GM19467 (cell line): ENCODE measurements around the gene DCTPP1.
"Not testable (repeated sequence)": the region's sequence is repeated elsewhere in the genome, so short reads cannot be mapped to it uniquely, and the experiment has no call there.

Experiments
- ATAC-seq: cut with Tn5 transposase; IDR thresholded peaks from one replicate; pipeline ENCODE4 v1.9.1; 2021; ENCODE audit warnings: mild to moderate bottlenecking, moderate library complexity; ENCODE audit not compliant: unreplicated experiment

The DCTPP1 gene

DNA sequence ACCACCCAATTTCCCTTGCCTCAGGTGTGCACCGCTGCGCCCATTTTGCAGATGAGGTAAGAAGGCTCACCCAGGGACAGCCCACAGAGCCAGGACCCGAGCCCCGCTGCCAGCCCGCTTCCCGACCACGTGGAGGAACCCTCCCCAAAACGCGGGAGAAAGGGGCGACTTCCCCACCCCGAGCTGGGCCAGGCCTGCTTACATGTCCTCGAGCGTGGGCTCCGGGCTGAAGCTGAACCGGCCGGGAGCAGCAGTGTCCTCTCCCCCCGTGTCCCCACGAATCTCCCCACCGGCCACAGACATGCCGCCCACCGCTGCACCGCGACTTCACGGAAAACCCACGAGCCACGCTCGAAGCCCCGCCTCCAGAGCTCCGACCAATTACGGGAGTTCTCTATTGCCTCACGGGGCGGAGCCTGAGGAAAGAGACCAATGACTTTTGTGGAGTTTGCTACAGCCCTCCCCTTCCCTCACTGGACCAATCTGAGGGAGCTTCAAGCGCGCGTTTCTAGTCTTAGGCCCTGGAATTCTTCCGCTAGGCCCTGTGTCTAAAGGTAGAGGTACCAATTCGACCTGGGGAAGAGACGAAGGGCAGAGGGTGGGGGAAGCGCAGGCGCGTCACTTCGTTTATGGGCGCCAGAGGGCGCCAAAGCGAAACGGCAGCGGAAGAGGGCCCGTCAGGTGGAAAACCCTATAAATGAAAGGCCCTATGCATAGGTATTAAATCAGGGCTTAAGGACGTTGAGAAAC lies at the start of gene DCTPP1:
TSS of gene DCTPP1 (minus strand) at position 353 of the 750 bp plus-strand sequence. CDS start at position 303, 50 bp downstream.
- ATAC-seq = peak; percentile 94

DNA sequence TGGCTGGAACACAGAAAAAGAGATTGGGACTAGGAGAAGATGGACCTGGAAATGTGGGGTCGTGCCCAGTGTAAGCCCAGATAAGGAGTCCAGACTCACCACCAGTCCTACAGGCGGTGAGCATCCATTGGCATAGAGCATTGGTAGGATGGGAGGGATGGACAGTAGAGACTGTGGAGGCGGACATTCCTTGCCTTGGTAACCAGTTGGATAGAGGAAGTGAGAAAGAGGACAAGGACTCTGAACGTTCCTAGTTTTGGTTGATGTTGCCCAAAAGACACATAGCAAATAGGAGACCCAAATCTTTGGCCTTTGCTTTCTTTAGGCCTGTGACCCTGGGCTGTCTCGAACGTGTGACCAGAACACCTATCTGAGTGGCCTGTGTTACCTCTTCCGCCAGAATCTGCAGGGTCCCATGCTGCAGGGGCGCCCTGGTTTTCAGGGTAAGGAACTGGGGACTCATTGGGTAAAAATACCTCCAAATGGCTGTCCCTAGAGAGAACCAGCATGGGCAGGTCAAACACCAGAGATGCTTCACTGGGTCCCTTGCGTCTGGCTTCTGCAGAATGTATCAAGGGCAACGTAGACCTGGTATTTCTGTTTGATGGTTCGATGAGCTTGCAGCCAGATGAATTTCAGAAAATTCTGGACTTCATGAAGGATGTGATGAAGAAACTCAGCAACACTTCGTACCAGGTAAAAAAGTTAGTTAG lies 49.1 kb upstream of the DCTPP1 start:
- no peak for ATAC-seq

DNA sequence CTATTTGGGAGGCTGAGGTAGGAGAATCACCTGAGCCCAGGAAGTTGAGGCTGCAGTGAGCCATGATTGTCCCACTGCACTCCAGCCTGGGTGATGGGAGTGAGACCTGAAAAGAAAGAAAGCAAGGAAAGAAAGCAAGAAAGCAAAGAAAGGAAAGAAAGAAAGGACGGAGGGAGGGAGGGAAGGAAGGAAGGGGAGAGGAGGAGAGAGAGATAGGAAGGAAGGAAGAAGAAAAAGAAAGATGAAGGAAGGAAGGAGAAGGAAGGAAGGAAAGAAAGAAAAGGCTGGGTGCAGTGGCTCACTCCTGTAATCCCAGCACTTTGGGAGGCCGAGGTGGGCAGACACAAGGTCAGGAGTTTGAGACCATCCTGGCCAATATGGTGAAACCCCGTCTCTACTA lies 47.9 kb upstream of the DCTPP1 start:
- not testable (repeated sequence) for ATAC-seq

DNA sequence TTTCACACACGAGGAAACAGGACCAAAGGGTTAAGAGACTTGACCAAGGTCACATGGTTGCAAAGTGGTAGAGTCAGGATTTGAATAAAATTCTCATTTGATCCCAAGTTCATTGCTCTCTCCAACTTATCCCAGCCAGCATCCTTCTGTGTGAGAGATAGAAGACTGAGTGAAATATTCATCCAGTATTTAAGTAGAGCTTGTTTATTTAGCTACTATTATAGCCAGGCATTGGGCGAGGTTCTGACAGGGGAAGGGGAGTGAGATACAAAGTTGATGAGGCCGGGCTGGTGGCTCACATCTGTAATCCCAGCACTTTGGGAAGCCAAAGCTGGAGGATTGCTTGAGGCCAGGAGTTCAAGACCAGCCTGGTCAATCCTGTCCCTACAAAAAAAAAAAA lies 47.2 kb upstream of the DCTPP1 start:
- no peak for ATAC-seq

DNA sequence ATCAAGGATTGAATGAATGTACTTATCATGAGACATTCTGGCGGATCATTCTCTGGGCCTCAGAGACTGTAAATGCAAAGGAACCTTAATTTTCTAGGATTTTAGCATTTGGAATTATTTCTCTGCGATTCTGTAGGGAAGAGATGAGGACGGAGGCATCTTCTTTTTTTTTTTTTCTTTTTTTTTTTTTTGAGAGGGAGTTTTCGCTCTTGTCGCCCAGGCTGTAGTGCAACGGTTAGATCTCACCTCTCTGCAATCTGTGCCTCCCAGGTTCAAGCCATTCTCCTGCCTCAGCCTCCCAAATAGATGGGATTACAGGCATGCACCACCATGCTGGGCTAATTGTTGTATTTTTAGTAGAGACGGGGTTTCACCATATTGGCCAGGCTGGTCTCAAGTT lies 44.9 kb upstream of the DCTPP1 start:
- ATAC-seq = no peak

DNA sequence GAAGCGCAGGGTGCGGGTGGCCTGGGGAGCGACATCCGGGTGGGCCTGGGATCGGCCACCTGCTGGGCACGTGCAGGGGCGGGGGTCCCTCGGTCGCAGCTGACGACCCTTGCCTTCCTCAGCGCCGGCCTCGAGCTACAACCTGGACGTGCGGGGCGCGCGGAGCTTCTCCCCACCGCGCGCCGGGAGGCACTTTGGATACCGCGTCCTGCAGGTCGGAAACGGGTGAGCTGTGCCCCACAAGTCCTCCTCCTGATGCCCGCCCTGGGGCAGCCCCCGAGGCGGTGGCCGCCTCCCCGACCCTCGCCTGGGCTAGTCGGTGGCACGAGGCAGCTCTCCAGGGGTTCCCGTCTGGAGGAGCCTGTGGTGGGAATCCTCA lies 44.2 kb upstream of the DCTPP1 start:
- ATAC-seq = no peak

DNA sequence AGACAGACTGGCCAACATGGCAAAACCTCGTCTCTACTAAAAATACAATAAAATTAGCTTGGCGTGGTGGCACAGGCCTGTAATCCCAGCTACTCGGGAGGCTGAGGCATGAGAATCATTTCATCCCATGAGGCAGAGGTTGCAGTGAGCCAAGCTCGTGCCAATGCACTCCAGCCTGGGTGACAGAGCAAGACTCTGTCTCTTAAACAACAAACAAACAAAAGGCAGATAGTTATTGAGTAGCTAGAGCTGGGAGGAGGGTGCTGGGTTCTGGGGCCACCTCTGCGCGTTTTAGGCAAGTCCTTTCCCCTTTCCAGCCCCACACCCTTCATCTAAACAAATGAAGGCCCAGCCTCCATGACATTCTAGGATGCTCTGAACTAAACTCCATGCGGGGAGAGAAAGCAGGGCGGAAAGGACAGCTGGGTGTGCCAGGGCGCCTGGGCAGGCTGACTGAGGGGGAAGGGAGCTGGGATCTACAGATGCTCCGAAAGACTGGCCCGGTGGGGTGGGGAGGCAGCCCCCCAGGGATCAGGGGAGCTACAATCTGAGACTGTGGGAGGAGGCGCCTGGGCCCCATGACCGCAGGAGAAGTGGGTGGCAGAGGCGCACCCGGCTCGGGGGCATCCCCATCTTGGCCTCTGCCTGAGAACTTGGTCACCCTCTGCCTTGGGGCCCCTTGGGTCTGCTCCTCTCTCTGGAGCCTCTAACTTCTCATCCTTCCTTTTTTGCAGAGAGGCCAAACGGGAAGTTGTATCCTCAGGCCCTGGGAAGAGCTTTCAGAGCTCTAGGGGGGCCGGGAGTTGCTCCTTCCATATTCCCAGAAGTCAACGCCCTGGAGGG lies 43.6 kb upstream of the DCTPP1 start:
- no peak for ATAC-seq

DNA sequence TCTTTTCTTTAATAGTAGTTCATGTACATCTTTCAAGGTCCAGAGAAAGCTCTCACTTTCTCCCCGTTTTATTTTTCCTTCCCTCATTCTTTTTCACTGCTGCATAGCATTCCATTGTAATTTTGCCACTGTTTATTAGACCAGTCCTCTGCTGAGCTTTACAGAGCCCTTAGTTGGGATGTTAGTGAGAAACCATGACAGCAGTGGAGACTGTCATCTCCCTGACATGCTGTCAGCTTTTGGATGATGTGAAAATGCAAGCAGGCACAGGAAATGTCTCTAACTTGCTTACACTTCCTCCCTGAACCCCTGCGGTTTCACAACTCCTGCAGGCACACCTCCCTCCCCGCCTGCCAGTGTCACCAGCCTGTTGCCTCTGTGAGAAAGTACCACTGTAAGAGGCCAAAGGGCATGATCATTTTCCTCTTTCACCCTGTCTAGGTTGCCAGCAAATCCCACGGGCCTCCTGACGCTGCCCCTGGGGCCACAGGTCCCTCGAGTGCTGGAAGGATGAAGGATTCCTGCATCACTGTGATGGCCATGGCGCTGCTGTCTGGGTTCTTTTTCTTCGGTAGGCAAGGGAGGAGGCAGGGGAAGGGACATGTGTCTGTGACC lies 42.6 kb upstream of the DCTPP1 start, which contains the start of gene ITGAL:
TSS of gene ITGAL (plus strand) at position 415 of the 615 bp plus-strand sequence. CDS start at position 511, 96 bp downstream.
- ATAC-seq = peak; percentile 52

DNA sequence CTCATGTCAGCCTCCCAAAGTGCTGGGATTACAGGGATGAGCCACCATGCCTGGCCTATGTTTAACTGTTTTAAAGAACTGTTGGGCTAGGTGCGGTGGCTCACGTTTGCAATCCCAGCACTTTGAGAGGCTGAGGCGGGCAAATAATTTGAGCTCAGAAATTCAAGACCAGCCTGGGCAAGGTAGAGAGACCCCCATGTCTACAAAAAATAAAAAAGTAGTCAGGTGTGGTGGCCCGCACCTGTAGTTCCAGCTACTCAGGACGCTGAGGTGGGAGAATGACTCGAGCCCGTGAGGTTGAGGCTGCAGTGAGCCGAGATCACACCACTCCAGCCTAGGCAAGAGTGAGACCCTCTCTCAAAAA lies 40.8 kb upstream of the DCTPP1 start:
- no peak for ATAC-seq

DNA sequence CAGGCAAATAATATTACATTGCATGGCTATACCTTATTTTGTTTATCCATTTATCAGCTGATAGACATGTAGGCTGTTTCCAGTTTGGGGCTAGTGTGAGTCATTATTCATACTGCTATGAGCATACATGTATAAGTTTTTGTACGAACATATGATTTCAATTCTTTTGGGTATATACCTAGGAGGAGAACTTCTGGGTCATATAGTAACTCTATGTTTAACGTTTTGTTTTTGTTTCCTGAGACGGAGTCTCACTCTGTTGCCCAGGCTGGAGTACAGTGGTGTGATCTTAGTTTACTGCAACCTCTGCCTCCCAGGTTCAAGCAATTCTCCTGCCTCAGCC lies 40.3 kb upstream of the DCTPP1 start:
- ATAC-seq = no peak

DNA sequence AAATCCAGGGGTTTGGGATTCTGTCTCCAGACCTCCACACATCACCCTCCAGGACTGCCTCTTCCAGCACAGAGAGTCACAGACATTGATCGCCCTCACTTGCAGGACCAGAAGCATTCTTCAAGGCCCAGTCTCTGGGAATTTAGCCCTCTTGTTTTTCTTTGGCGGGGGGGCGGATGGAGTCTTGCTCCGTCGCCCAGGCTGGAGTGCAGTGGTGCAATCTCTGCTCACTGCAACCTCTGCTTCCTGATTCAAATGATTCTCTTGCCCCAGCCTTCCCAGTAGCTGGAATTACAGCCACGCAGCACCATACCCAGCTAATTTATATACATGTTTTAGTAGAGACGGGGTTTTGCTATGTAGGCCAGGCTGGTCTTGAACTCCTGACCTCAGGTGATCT lies 34.2 kb upstream of the DCTPP1 start:
- no peak for ATAC-seq

DNA sequence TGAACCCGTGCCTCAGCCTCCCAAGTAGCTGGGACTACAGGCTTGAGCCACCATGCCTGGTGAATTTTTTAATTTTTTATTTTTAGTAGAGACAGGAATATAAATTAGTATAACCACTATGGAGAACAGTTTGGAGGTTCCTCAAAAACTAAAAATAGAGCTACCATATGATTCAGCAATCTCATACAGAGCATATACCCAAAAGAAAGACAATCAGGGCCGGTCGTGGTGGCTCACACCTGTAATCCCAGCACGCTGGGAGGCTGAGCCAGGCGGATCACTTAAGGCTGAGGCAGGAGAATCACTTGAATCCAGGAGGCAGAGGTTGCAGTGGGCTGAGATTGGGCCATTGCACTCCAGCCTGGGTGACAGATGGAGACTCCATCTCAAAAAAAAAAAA lies 31.6 kb upstream of the DCTPP1 start:
- not testable (repeated sequence) for ATAC-seq

DNA sequence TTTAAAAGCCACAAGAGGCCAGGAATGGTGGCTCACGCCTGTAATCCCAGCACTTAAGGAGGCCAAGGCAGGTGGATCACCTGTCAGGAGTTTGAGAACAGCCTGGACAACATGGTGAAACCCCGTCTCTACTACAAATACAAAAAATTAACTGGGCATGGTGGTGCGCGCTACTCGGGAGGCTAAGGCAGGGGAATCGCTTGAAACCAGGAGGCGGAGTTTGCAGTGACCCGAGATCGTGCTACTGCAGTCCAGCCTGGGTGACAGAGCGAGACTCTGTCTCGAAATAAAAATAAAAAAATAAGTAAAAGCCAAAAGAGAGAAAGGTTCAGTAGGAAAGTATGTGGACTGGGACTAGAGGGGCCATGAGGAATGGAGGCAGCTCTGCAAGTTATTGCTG lies 29.6 kb upstream of the DCTPP1 start:
- no peak for ATAC-seq

DNA sequence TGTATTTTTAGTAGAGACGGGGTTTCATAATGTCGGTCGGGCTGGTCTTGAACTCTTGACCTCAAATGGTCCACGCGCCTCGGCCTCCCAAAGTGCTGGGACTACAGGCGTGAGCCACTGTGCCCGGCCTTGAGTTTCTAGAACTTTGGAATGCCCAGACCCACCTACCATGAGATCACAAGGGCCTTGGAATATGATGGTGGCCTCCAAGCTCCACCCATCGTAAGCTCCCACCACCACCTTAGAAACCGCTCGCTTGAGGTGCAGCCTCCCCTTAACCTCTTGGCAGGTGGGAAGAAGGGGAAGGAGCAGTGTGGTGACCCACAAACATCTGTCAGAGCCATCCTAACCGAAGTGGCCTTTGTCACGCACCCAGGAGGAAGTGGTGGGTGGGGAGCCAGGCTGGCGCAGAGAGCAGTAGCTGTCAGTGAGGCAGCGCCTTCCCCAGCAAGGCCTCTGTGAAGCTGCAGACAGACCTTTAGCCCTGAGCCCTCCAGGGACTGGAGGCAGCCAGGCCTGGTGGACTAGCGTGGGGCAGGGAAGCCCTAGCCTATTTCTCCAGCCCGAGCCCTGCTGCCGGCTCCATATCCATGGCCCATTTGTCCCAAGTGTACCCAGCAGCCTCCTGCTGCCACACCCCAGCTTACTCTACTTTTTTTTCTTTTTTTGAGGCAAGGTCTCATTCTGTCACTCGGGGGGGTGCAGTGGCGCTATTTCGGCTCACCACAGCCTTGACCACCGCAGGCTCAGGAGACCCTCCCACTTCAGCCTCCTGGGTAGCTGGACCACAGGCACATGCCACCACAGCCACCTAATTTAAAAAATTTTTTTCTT lies 28.9 kb upstream of the DCTPP1 start:
- ATAC-seq = peak; percentile 74

DNA sequence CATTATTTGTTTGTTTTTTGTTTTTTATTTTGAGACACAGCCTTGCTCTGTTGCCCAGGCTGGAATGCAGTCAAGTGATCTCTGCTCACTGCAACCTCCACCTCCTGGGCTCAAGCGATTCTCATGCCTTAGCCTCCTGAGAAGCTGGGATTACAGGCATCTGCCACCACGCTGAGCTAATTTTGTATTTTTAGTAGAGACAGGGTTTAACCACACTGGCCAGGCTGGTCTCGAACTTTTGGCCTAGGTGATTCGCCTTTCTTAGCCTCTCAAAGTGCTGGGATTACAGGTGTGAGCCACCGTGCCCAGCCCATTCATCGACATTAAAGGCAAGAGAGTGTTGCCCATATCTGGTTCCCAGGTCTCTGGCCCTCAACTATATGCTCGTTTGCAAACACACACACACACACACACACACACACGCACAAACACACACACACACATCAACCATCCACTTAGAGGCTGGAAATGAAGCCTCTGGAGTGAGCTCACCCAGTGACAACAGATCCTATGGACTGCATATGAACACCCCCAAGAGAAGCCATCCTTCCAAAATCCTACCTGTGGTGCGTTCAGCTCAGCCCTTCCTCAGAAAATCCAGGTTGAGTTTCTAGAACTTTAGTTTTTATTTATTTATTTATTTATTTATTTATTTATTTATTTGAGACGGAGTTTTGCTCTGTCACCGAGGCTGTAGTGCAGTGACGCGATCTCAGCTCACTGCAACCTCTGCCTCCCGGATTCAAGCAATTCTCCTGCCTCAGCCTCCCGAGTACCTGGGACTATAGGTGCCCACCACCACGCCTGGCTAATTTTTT lies 28.1 kb upstream of the DCTPP1 start:
- ATAC-seq = no peak

DNA sequence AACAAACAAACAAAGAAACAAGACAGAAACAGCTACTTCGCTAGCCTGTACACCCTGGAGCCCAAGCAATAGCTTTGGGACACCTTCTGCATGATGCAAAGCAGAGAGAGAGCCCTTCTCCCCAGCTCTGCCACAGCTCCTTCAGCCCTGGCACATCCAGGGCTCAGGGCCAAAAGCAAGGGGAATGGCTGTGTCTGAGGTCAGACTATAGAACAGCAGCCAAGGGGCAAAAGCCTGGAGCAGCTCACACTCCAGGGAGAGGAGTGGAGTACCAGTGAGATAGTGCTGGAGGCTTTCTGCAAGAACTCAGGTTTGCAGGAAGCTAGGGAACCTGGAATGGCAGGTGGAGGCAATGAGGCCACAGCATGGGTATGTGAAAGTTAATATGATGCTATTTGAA lies 27.4 kb upstream of the DCTPP1 start:
- ATAC-seq = no peak

DNA sequence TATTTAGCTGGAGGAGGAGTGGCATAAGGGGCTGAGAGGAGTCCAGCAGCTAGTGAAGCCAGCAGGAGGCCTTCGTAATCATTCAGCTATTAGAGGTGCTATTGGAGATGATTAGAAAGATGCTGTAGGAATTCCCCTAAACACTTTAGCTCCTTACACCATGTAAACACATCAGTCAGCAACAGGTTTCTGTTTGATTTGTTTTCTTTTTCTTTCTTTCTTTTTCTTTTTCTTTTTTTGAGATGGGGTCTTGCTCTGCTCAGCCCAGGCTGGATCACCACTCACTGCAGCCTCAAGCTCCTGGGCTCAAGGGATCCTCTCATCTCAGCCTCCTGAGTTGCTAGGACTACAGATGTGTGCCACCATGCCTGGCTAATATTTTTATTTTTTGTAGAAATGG lies 26.5 kb upstream of the DCTPP1 start:
- no peak for ATAC-seq

DNA sequence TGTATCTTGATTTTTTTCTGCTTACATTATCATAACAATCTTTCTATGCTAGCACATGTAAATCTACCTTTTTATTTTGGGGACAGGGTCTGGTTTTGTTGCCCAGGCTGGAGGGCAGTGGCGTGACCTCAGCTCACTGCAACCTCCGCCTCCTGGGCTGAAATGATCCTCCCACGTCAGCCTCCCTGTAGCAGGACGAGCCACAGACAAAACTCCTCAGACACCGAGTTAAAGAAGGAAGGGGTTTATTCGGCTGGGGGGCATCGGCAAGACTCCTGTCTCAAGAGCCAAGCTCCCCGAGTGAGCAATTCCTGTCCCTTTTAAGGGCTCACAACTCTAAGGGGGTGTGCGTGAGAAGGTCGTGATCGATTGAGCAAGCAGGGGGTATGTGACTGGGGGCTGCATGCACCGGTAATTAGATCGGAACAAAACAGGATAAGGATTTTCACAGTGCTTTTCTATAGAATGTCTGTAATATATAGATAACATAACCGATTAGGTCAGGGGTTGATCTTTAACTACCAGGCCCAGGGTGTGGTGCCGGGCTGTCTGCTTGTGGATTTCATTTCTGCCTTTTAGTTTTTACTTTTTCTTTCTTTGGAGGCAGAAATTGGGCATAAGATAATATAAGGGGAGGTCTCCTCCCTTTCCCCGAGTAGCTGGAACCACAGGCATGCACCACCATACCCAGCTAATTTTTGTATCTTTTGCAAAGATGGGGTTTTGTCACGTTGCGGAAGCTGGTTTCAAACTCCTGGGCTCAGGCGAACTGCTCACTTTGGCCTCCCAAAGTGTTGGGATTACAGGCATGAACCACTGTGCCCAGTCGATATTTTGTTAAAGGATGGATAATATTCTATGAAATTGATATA lies 23.1 kb upstream of the DCTPP1 start:
- ATAC-seq = not testable (repeated sequence)

DNA sequence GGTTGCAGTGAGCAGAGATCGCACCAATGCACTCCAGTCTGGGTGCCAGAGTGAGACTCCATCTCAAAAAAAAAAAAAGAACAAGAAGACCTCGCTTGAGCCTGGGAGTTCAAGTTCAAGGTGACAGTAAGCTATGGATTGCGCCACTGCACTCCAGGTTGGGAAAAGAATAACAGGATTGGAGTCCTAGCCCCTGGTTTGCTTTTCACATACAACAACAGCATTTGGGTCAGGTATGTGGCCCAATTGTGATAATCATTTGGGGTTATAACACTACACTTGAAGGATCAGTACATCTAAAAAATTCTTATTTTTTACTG lies 19.2 kb upstream of the DCTPP1 start:
- no peak for ATAC-seq
